ENCODE results near the gene KRTAP1-1.

DNA sequence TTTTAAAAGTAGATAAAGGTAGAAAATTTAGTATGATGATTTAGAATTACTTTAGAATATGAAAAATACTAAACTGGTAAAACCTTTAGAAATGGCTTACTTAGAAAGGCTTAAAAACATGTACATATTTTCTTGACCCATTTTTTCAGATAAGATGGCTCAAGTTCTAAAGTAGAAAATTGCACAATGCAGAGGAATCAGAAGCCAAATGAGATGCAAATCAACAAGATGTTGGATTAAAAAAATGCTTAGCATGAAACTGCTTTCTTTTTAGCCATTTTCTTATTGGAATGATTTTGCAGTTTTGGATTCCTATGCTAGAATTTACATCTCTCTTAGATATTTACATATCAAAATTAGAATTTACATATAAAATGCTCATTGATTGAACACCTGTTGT is 30.8 kb downstream of the KRTAP1-1 start:
- no peak for TF ChIP-seq POLR2A (IDR thresholded peaks at IDR 0.05; ENCODE audit: low read depth)
- TF ChIP-seq CTCF (IDR thresholded peaks at IDR 0.05): no peak

Measured in esophagus muscularis mucosa (tissue), 3 donors.